DOHH2 (cell line): Measurements from ENCODE around the gene DNASE1L2.

Experiments used
- EZH2phosphoT487 ChIP-seq: fragments of 200-600 bp; sonication (generic); IDR thresholded peaks from 2 replicates; pipeline ENCODE4 v1.6.1; 2017; ENCODE audit warnings: borderline replicate concordance, mild to moderate bottlenecking, antibody characterized with exemption, low read length, moderate library complexity, mixed read lengths
- TF ChIP-seq, protein P1 (sequence below): fragments of 200-600 bp; sonication (generic); IDR thresholded peaks from one replicate; pipeline ENCODE4 v1.5.1; 2014; ENCODE audit warnings: antibody characterized with exemption, mild to moderate bottlenecking, low read depth, low read length; ENCODE audit not compliant: poor library complexity, severe bottlenecking

GRCh38 chr16:2197765-2198164, 38.5 kb upstream of the DNASE1L2 start:
- TF ChIP-seq, protein P1, sequence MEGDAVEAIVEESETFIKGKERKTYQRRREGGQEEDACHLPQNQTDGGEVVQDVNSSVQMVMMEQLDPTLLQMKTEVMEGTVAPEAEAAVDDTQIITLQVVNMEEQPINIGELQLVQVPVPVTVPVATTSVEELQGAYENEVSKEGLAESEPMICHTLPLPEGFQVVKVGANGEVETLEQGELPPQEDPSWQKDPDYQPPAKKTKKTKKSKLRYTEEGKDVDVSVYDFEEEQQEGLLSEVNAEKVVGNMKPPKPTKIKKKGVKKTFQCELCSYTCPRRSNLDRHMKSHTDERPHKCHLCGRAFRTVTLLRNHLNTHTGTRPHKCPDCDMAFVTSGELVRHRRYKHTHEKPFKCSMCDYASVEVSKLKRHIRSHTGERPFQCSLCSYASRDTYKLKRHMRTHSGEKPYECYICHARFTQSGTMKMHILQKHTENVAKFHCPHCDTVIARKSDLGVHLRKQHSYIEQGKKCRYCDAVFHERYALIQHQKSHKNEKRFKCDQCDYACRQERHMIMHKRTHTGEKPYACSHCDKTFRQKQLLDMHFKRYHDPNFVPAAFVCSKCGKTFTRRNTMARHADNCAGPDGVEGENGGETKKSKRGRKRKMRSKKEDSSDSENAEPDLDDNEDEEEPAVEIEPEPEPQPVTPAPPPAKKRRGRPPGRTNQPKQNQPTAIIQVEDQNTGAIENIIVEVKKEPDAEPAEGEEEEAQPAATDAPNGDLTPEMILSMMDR = no peak
- TF ChIP-seq EZH2phosphoT487 = no peak
